ENCODE results near the gene MLH3. TPM values are rescaled to one million over a fixed set of nuclear protein-coding genes. Genes with fewer than 3 reads are reported as not detected.

The MLH3 gene
- polyA plus RNA-seq, 1 donor from 2014 or later, result 17.3 TPM

DNA sequence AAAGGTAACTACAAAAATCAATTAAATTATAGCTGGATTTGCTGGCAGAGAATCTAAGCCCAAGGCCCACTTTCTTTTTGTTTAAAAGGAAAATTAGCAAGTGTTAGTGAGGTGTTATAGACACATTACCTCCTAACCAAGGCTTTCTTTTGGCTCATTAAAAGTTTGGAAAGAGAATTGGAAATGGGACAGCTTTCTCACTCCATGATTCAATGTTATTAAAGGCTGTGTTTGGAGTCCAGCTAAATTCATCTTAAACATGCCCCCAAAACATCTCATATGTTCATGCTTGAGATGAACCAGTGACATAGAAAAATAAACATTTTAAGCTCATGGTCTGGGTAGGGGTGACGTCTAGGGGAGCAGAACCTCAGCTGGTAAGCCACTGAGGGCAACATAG, 82.5 kb downstream of the MLH3 start:
- H3K36me3 ChIP-seq (ENCODE audit: insufficient read depth, low read length), result no peaks in the 10 kb centered on the region
- no peaks in the 10 kb centered on the region for H3F3A ChIP-seq (ENCODE audit: insufficient read depth, low read length, poor library complexity, severe bottlenecking)
- no peak overlapping the region for H3K4me2 ChIP-seq (ENCODE audit: low read length)
- no peak overlapping the region for H3K9ac ChIP-seq (ENCODE audit: low read length)
- no peaks in the 10 kb centered on the region for H3K9me3 ChIP-seq (ENCODE audit: low read length)
- H3K27me3 ChIP-seq (ENCODE audit: insufficient read depth, low read depth, low read length), result no peaks in the 10 kb centered on the region
- no peaks in the 10 kb centered on the region for H3K9me2 ChIP-seq (ENCODE audit: insufficient read depth, low read length)
- no peak overlapping the region for H3K4me3 ChIP-seq (ENCODE audit: low read length)
- no peaks in the 10 kb centered on the region for H3K79me2 ChIP-seq (replicated peaks; ENCODE audit: insufficient read depth, low read length)
- no peaks in the 10 kb centered on the region for H4K20me1 ChIP-seq (ENCODE audit: insufficient read depth)
- TF ChIP-seq TAF1 (IDR thresholded peaks at IDR 0.05; ENCODE audit: low read depth) (no peak), POLR2AphosphoS5 (IDR thresholded peaks at IDR 0.05) (no peak), EP300 (conservative IDR thresholded peaks at IDR 0.05; ENCODE audit: poor library complexity, severe bottlenecking) (no peak), MXI1 (conservative IDR thresholded peaks at IDR 0.05; ENCODE audit: poor library complexity, severe bottlenecking) (no peak), RAD21 (conservative IDR thresholded peaks at IDR 0.05) (no peak), EZH2 (IDR thresholded peaks at IDR 0.05; ENCODE audit: borderline replicate concordance, insufficient read depth, low read length, poor library complexity, severe bottlenecking) (no peak), SMC3 (conservative IDR thresholded peaks at IDR 0.05; ENCODE audit: poor library complexity) (no peak)
- TF ChIP-seq, protein P1, sequence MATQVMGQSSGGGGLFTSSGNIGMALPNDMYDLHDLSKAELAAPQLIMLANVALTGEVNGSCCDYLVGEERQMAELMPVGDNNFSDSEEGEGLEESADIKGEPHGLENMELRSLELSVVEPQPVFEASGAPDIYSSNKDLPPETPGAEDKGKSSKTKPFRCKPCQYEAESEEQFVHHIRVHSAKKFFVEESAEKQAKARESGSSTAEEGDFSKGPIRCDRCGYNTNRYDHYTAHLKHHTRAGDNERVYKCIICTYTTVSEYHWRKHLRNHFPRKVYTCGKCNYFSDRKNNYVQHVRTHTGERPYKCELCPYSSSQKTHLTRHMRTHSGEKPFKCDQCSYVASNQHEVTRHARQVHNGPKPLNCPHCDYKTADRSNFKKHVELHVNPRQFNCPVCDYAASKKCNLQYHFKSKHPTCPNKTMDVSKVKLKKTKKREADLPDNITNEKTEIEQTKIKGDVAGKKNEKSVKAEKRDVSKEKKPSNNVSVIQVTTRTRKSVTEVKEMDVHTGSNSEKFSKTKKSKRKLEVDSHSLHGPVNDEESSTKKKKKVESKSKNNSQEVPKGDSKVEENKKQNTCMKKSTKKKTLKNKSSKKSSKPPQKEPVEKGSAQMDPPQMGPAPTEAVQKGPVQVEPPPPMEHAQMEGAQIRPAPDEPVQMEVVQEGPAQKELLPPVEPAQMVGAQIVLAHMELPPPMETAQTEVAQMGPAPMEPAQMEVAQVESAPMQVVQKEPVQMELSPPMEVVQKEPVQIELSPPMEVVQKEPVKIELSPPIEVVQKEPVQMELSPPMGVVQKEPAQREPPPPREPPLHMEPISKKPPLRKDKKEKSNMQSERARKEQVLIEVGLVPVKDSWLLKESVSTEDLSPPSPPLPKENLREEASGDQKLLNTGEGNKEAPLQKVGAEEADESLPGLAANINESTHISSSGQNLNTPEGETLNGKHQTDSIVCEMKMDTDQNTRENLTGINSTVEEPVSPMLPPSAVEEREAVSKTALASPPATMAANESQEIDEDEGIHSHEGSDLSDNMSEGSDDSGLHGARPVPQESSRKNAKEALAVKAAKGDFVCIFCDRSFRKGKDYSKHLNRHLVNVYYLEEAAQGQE (IDR thresholded peaks at IDR 0.05; ENCODE audit: borderline replicate concordance), result no peak
- H3K27ac ChIP-seq (ENCODE audit: low read length), result no peak overlapping the region
- H2AFZ ChIP-seq (ENCODE audit: low read depth, low read length), result no peak overlapping the region

DNA sequence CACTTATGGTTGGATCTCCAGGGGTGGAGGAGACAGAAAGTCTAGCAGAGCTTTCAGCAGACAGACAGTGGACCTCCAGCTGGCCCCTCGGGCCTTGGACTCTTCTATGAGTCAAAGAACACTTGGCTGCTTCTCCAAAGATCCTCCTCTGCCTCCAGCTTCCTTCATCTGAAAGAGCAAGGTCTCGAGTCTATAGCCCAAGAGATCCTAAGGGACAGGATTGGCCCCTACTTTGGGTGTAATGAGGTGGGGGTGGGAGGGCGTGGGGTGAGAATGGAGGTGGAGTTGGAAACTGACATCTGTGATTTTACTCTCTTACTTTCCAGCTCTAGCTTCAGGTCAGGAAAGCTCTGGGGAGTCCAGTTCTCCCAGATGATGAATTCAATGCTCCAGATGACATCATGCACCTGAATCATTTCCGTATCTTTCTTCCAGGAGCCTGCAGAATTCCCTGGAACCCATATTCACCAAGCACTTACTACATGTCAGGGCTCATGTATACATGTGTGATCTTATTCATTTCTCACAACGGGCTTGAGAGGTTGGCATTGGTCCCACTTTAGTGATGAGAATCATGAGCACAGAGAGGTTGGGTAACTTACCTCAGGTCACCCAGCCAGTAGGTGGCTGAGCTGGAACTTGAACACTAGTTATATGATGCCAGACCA, 85.6 kb downstream of the MLH3 start:
- no peaks in the 10 kb centered on the region for H3K27me3 ChIP-seq (ENCODE audit: insufficient read depth, low read depth, low read length)
- no peaks in the 10 kb centered on the region for H3K9me3 ChIP-seq (ENCODE audit: low read length)
- H4K20me1 ChIP-seq (ENCODE audit: insufficient read depth), result no peaks in the 10 kb centered on the region
- no peak overlapping the region for H3K4me3 ChIP-seq (ENCODE audit: low read length)
- H3K4me2 ChIP-seq (ENCODE audit: low read length), result no peak overlapping the region
- no peaks in the 10 kb centered on the region for H3K36me3 ChIP-seq (ENCODE audit: insufficient read depth, low read length)
- no peak overlapping the region for H2AFZ ChIP-seq (ENCODE audit: low read depth, low read length)
- no peaks in the 10 kb centered on the region for H3F3A ChIP-seq (ENCODE audit: insufficient read depth, low read length, poor library complexity, severe bottlenecking)
- H3K9me2 ChIP-seq (ENCODE audit: insufficient read depth, low read length), result no peaks in the 10 kb centered on the region
- no peak overlapping the region for H3K9ac ChIP-seq (ENCODE audit: low read length)
- no peak overlapping the region for H3K27ac ChIP-seq (ENCODE audit: low read length)
- no peaks in the 10 kb centered on the region for H3K79me2 ChIP-seq (replicated peaks; ENCODE audit: insufficient read depth, low read length)
- TF ChIP-seq, protein P1 (IDR thresholded peaks at IDR 0.05; ENCODE audit: borderline replicate concordance), result no peak
- TF ChIP-seq TAF1 (IDR thresholded peaks at IDR 0.05; ENCODE audit: low read depth), result no peak
- no peak for TF ChIP-seq RAD21 (conservative IDR thresholded peaks at IDR 0.05)

Data from neural cell (in vitro differentiated cells).